Measurements from ENCODE around the gene DNAJC1.

DNA sequence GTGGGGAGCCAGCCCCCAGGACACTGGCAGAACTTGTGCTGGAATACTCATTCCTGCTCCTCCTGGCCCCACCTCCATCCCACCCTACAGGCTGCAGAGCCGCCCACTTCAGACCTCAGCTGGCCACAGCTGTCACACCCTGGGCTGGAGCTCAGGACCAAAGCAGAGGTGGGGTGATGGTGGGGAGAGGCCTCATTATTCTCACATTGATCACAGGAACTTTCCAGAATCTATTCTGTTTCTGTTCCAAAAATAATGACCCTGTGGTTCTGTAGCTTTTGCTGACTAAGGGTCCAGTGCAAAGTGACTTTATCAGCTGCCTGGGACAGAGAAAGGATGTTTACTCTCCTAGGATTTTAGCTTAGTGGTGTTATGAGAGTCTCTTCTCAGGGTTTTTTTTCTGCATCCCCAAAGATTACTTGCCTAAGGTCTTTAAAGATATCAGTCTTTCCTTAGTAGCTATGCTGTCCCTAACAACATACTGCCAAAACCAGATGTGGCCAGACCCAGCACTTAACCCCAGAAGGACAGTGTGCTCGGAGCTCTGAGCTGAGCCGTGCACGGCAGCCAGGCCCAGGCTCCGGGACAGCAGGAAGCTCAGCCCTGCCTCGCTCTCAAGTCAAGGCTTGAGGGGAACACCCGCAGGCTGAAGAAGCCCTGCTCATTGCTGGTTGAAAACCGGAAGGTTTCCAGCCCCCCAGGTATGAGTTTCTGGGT is 246.2 kb downstream of the DNAJC1 start:
- no peak for TF ChIP-seq POLR2AphosphoS5 (IDR thresholded peaks at IDR 0.05; ENCODE audit: low read depth, low read length)
- TF ChIP-seq POLR2A (IDR thresholded peaks at IDR 0.05; ENCODE audit: low read depth, low read length), result no peak
- TF ChIP-seq TAF1 (IDR thresholded peaks at IDR 0.05; ENCODE audit: low read depth, low read length), result no peak
- no peak for TF ChIP-seq SPI1 (IDR thresholded peaks at IDR 0.05; ENCODE audit: low read depth, low read length)

Measured in GM12891 (cell line).